CD4-positive, alpha-beta memory T cell (primary cell): ENCODE measurements around the gene SYCP2L. TPM values are rescaled to one million over a fixed set of nuclear protein-coding genes. Genes with fewer than 3 reads are reported as not detected.

ENCODE experiments used
- CTCF ChIA-PET: fragments of 350-600 bp; sonication (Branson Sonifier 250); formaldehyde crosslinking; loops from one replicate; lab custom pipeline; 2021; ENCODE audit warnings: inconsistent platforms; ENCODE audit not compliant: partially characterized antibody; lab: Charles Lee
- POLR2A ChIA-PET: fragments of 350-600 bp; sonication (Branson Sonifier 250); formaldehyde crosslinking; loops from one replicate; lab custom pipeline; 2021; ENCODE audit not compliant: partially characterized antibody; lab: Charles Lee
- DNase-seq, 5 donors: peaks; one replicate each; pipeline versions ENCODE4 v3.0.0 to v3.0.0-alpha.2; 2020 to 2022; ENCODE audit warnings: mixed read lengths in 1 of 5
- H3K27ac ChIP-seq: one replicate; pipeline ENCODE4 v1.7.0; 2013; ENCODE audit warnings: low read depth, low read length
- H3K27me3 ChIP-seq: 2 replicates; pipeline ENCODE4 v1.7.0; 2013; ENCODE audit warnings: mild to moderate bottlenecking, low read length, moderate library complexity; ENCODE audit not compliant: insufficient read depth
- H3K36me3 ChIP-seq: 2 replicates; pipeline ENCODE4 v1.7.0; 2013; ENCODE audit warnings: mild to moderate bottlenecking, low read length, moderate library complexity; ENCODE audit not compliant: insufficient read depth
- H3K4me1 ChIP-seq: 2 replicates; pipeline ENCODE4 v1.7.0; 2013; ENCODE audit warnings: mild to moderate bottlenecking, low read length, moderate library complexity; ENCODE audit not compliant: insufficient read depth
- H3K4me3 ChIP-seq, 2 donors: one replicate each; pipeline ENCODE4 v1.7.0; 2013; ENCODE audit warnings: low read length in 2 of 2, mild to moderate bottlenecking in 1 of 2
- H3K9me3 ChIP-seq, 2 donors: one replicate each; pipeline ENCODE4 v1.7.0; 2013; ENCODE audit warnings: low read length in 2 of 2, control low read depth in 1 of 2; ENCODE audit not compliant: control insufficient read depth in 1 of 2
- H3K27ac Mint-ChIP-seq, 7 donors: one replicate each; pipeline ENCODE4 v1.8.0; 2020 to 2021; ENCODE audit warnings: mixed read lengths in 7 of 7, mild to moderate bottlenecking in 6 of 7, inconsistent platforms in 3 of 7, moderate library complexity in 3 of 7
- H3K27me3 Mint-ChIP-seq, 2 donors: one replicate each; pipeline ENCODE4 v1.8.0; 2020 to 2021; ENCODE audit warnings: mixed read lengths in 2 of 2
- H3K36me3 Mint-ChIP-seq, 2 donors: one replicate each; pipeline ENCODE4 v1.8.0; 2020 to 2021; ENCODE audit warnings: mixed read lengths in 2 of 2, inconsistent platforms in 1 of 2, mild to moderate bottlenecking in 1 of 2
- H3K4me1 Mint-ChIP-seq, 4 donors: one replicate each; pipeline ENCODE4 v1.8.0; 2020 to 2021; ENCODE audit warnings: mixed read lengths in 4 of 4, mild to moderate bottlenecking in 1 of 4
- H3K4me3 Mint-ChIP-seq, 8 donors: one replicate each; pipeline ENCODE4 v1.8.0; 2020 to 2021; ENCODE audit warnings: mixed read lengths in 8 of 8, mild to moderate bottlenecking in 7 of 8, moderate library complexity in 6 of 8, inconsistent platforms in 3 of 8
- H3K9me3 Mint-ChIP-seq, 8 donors: one replicate each; pipeline ENCODE4 v1.8.0; 2020 to 2021; ENCODE audit warnings: mixed read lengths in 8 of 8, mild to moderate bottlenecking in 5 of 8, inconsistent platforms in 3 of 8, moderate library complexity in 1 of 8
- intact Hi-C: fragments of 100-400 bp; cut with micrococcal nuclease; formaldehyde crosslinking; loops from one replicate; pipeline ENCODE4 v1.15.1; 2023
- polyA plus RNA-seq, 2 donors: library from polyadenylated mRNA; unstranded; fragments of 300-500 nt; fragmentation: Illumina TruSeq; gene quantifications; one replicate each; pipeline ENCODE4 v1.2.3, GENCODE V29; 2021
- total RNA-seq, 2 experiments: library from RNA; stranded (reverse); gene quantifications; one replicate each; pipeline ENCODE4 v1.2.3, GENCODE V29; 2021

The SYCP2L gene
- total and polyA plus RNA-seq, 4 experiments from 2014 or later, result not detected

DNA sequence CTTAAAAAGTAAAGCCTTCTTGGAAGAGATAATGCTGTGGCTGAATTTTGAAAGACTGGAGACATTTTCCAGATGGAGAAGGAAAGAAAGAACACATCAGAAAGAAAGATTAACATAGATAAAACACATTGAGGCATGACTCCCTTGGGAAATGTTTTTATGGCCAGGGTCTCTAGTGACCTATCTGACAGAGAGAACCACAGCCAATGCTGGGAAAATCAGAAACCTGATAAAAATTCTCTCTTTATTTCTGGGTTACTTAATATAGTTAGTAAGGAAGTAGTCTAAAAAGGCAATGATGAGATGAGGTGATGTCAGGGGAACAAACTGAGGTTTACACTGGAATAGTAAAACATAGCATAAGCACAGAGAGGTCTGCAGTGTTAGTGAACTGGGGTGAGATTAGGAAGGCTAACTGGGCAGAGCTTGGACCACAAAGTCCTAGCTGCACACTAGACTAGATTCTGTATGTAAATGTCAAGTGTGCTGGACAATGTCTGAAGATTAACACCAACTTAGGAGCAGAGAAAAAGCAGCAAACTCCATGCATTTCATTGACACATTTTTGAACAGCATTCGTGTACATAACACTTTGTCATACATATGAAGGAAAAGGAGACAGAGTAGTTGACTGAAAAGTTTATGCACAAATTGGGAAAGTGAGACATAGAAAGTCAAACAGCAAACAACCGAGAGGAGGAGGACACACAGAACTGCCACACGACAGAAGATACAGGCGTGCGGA lies 126.3 kb downstream of the SYCP2L start:
- Mint-ChIP-seq H3K4me1 (no peaks in the 10 kb centered on the region), H3K27ac (no peak overlapping the region), H3K36me3 (no peaks in the 10 kb centered on the region), H3K9me3 (no peaks in the 10 kb centered on the region), H3K27me3 (peaks cover 6 to 20% of the 10 kb centered on the region in 2 donors), H3K4me3 (no peak overlapping the region)
- H3K4me3 ChIP-seq, result no peak overlapping the region
- H3K27ac ChIP-seq, result no peak overlapping the region
- H3K9me3 ChIP-seq, result no peaks in the 10 kb centered on the region
- H3K36me3 ChIP-seq, result no peaks in the 10 kb centered on the region
- no peak for DNase-seq
- POLR2A ChIA-PET, result no interaction called here
- intact Hi-C loops, result no loop called here
- CTCF ChIA-PET, result no interaction called here
- no peaks in the 10 kb centered on the region for H3K4me1 ChIP-seq
- no peaks in the 10 kb centered on the region for H3K27me3 ChIP-seq

DNA sequence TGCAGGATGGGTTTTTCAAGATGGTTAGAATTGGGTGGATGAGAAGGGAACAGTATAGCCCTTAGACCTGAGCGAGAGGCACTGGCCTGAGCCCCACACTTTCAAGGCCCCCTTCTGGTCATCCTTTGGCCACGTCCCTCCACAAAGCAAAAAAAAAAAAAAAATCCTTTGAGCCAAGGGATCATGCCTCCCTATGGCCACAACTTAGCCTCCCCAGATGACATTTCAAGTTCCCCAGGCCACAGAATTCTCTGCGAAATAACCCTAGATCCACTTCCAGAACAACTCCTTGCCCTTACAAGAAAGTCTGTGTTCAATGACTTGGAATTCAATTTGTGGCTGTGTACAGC lies 126.8 kb downstream of the SYCP2L start:
- Histone ChIP-seq H3K27me3 (no peaks in the 10 kb centered on the region), H3K36me3 (no peaks in the 10 kb centered on the region), H3K4me3 (no peak overlapping the region), H3K27ac (no peak overlapping the region), H3K9me3 (no peaks in the 10 kb centered on the region), H3K4me1 (no peaks in the 10 kb centered on the region)
- no peak overlapping the region for H3K4me3 Mint-ChIP-seq
- no peaks in the 10 kb centered on the region for H3K36me3 Mint-ChIP-seq
- H3K27ac Mint-ChIP-seq, result no peak overlapping the region
- no peaks in the 10 kb centered on the region for H3K4me1 Mint-ChIP-seq
- H3K9me3 Mint-ChIP-seq, result no peaks in the 10 kb centered on the region
- intact Hi-C loops, result no loop called here
- ChIA-PET POLR2A (no interaction called here), CTCF (no interaction called here)
- DNase-seq, result no peak
- peaks cover 6 to 19% of the 10 kb centered on the region in 2 donors for H3K27me3 Mint-ChIP-seq

DNA sequence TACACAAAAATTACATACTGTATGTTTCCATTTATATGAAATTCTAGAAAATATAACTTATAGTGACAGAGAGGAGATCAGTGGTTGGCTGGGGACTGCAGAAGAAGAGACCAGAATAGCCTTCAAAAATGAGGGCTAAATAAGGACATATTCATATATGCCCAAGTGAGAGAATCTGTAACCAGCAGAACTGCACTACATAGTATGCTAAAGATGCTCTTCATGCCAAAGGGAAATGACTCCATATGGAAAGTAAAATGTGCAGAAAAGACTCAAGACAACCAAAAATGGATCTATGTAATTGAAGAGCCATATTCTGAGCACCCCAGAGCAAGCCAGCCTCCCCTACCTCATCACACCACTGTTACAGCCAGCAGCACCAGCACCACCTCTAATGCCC lies 128.2 kb downstream of the SYCP2L start:
- no peak for DNase-seq
- no peaks in the 10 kb centered on the region for H3K36me3 ChIP-seq
- no peaks in the 10 kb centered on the region for H3K9me3 ChIP-seq
- Mint-ChIP-seq H3K27ac (no peak overlapping the region), H3K4me1 (no peaks in the 10 kb centered on the region), H3K36me3 (no peaks in the 10 kb centered on the region), H3K9me3 (no peaks in the 10 kb centered on the region), H3K4me3 (no peak overlapping the region), H3K27me3 (peaks cover 6 to 15% of the 10 kb centered on the region in 2 donors)
- CTCF ChIA-PET, result no interaction called here
- no peak overlapping the region for H3K27ac ChIP-seq
- POLR2A ChIA-PET, result no interaction called here
- no peaks in the 10 kb centered on the region for H3K27me3 ChIP-seq
- no peak overlapping the region for H3K4me3 ChIP-seq
- no peaks in the 10 kb centered on the region for H3K4me1 ChIP-seq
- intact Hi-C loops, result no loop called here

DNA sequence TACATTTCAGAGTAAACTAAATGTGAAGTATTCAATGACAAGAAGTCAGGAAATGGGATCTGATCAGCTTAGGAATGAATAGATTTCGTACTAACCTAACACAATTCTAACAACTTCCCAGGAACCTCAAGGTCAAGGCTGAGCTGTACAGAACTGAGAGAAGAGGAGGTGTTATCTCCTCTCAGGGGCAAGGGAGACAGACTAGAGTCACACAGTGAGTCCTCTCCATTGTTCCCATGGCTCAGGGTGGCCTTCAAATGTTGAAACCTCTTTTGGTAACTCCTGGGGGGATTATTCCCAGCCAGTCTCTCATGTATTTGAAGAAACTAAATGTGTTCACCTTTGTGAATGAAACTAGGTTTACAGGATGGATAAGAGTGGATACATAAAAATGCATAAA lies 129.6 kb downstream of the SYCP2L start:
- H3K27ac Mint-ChIP-seq, result no peak overlapping the region

DNA sequence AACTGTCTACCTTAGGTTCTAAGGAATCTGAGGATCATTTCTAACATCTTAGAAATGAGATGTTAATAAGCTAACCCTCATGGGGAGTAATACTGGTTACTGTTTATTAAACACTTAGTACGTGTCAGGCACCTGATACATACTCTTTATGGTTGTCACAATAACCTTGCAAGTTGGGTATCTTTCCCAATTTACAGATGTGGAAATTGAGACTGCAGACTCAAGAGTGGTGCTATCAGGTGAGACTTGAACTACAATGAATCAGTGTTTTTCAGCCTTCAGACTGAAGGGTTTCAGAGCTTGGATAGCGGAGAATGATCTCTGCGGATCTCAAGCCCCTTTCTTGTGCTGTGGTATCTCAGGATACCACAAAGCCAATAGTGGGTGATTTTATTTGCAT lies 130.2 kb downstream of the SYCP2L start:
- H3K36me3 Mint-ChIP-seq, result no peaks in the 10 kb centered on the region
- Histone ChIP-seq H3K4me1 (no peaks in the 10 kb centered on the region), H3K9me3 (no peaks in the 10 kb centered on the region), H3K27me3 (no peaks in the 10 kb centered on the region), H3K36me3 (no peaks in the 10 kb centered on the region), H3K27ac (no peak overlapping the region), H3K4me3 (no peak overlapping the region)
- peaks cover 9 to 18% of the 10 kb centered on the region in 2 donors for H3K27me3 Mint-ChIP-seq
- intact Hi-C loops, result no loop called here
- no peak overlapping the region for H3K4me3 Mint-ChIP-seq
- H3K9me3 Mint-ChIP-seq, result no peaks in the 10 kb centered on the region
- ChIA-PET POLR2A (no interaction called here), CTCF (no interaction called here)
- H3K4me1 Mint-ChIP-seq, result no peaks in the 10 kb centered on the region
- DNase-seq, result no peak
- H3K27ac Mint-ChIP-seq, result no peak overlapping the region

More for the DNA sequence above, 129.6 kb downstream of the SYCP2L start:
- no peaks in the 10 kb centered on the region for H3K4me1 Mint-ChIP-seq
- no peak overlapping the region for H3K4me3 Mint-ChIP-seq
- ChIA-PET POLR2A (no interaction called here), CTCF (no interaction called here)
- no peaks in the 10 kb centered on the region for H3K36me3 Mint-ChIP-seq
- H3K9me3 Mint-ChIP-seq, result no peaks in the 10 kb centered on the region
- no peaks in the 10 kb centered on the region for H3K27me3 ChIP-seq
- no peak overlapping the region for H3K27ac ChIP-seq
- H3K27me3 Mint-ChIP-seq, result peaks cover 6 to 13% of the 10 kb centered on the region in 2 donors
- no peaks in the 10 kb centered on the region for H3K9me3 ChIP-seq
- no peak overlapping the region for H3K4me3 ChIP-seq
- DNase-seq, result no peak
- H3K4me1 ChIP-seq, result no peaks in the 10 kb centered on the region
- no peaks in the 10 kb centered on the region for H3K36me3 ChIP-seq
- intact Hi-C loops, result no loop called here

DNA sequence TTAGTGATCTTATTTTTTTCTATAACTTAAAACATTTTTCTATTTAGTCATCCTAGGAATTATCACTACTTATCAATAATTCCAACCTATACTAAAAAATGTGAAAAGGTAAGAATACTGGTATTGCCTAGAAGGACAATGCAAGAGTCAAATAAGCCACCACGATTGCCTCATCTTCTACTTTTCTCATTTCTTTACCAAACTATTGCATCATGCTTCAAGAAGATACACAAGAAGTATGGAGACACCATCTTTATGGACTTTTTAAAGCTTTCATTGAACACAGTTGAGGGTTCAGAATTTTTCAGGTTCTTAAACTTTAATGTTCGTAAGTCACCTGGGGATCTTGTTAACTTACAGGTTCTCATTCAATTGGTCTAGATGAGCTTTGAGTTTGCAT lies 131.4 kb downstream of the SYCP2L start:
- H3K27me3 Mint-ChIP-seq, result peaks cover 10 to 19% of the 10 kb centered on the region in 2 donors
- POLR2A ChIA-PET, result no interaction called here

DNA sequence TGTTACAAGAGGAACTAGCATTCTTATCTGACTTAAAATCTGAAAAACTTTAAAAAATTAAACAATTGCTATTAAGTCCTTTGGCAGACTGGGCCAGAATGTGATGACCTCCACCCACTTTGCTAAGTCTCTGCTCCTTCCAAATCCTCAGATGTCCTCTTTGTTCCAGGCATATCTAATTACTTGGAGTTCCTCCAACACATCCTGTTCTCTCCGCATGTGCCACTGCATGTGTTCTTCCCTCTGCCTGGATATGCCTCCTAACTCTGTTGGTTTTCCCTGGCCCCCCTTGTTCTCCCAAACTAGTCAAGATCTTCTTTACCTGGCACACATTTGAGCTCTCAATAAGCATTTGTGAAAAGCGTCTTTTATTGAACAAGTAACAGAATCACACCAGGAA lies 134.2 kb downstream of the SYCP2L start:
- no peak overlapping the region for H3K4me3 Mint-ChIP-seq
- CTCF ChIA-PET, result no interaction called here
- no peak for DNase-seq

More for the DNA sequence above, 131.4 kb downstream of the SYCP2L start:
- Mint-ChIP-seq H3K27ac (no peak overlapping the region), H3K9me3 (no peaks in the 10 kb centered on the region), H3K4me1 (no peaks in the 10 kb centered on the region), H3K36me3 (no peaks in the 10 kb centered on the region), H3K4me3 (no peak overlapping the region)
- Histone ChIP-seq H3K4me1 (no peaks in the 10 kb centered on the region), H3K4me3 (no peak overlapping the region), H3K27me3 (no peaks in the 10 kb centered on the region), H3K36me3 (no peaks in the 10 kb centered on the region), H3K27ac (no peak overlapping the region), H3K9me3 (no peaks in the 10 kb centered on the region)
- intact Hi-C loops, result no loop called here
- no peak for DNase-seq
- CTCF ChIA-PET, result no interaction called here

More for the DNA sequence above, 134.2 kb downstream of the SYCP2L start:
- H3K36me3 ChIP-seq, result no peaks in the 10 kb centered on the region
- H3K27me3 Mint-ChIP-seq, result peaks cover 8 to 25% of the 10 kb centered on the region in 2 donors
- H3K27ac Mint-ChIP-seq, result no peak overlapping the region
- H3K27ac ChIP-seq, result no peak overlapping the region
- H3K36me3 Mint-ChIP-seq, result no peaks in the 10 kb centered on the region
- no peaks in the 10 kb centered on the region for H3K9me3 ChIP-seq
- no peaks in the 10 kb centered on the region for H3K27me3 ChIP-seq
- no peaks in the 10 kb centered on the region for H3K4me1 ChIP-seq
- H3K4me1 Mint-ChIP-seq, result no peaks in the 10 kb centered on the region
- no peaks in the 10 kb centered on the region for H3K9me3 Mint-ChIP-seq
- H3K4me3 ChIP-seq, result no peak overlapping the region
- POLR2A ChIA-PET, result no interaction called here
- intact Hi-C loops, result no loop called here
